ENCODE data around the gene EDEM3. TPM values are rescaled to one million over a fixed set of nuclear protein-coding genes. Genes with fewer than 3 reads are reported as not detected.

EDEM3 gene
- polyA plus RNA-seq, 1 donor (not counting 4 experiments of a cell fraction or from before 2014, with no cell fraction given) = 23.6 TPM

DNA sequence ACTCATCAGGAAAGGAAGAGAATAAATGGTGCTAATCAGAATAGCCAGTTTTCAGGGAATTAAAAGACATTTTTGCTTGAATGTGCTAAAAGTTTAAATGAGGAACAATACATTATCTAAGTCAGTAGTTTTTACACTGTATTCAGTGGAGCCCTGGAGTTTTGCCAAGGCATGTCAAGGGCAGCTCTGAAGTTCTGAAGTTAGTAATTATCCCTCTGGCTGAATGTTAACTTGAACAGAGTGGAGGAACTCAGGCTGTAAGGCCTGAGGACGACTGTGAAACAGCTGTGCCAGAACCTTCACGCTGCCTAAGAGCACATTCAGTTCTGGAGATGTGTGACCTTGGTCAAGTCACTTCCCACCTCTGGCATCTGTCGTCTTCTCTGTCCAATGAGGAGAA is 68.1 kb downstream of the EDEM3 start:
- FAIRE-seq = no peak

GRCh38 chr1:184685116-184685515 is 69.5 kb downstream of the EDEM3 start:
- FAIRE-seq (no peak), DNase-seq (ENCODE audit: low read depth, low spot score) (no peak)
- no peak for TF ChIP-seq EZH2 (IDR thresholded peaks at IDR 0.05; ENCODE audit: low read length)
- TF ChIP-seq, protein P1, sequence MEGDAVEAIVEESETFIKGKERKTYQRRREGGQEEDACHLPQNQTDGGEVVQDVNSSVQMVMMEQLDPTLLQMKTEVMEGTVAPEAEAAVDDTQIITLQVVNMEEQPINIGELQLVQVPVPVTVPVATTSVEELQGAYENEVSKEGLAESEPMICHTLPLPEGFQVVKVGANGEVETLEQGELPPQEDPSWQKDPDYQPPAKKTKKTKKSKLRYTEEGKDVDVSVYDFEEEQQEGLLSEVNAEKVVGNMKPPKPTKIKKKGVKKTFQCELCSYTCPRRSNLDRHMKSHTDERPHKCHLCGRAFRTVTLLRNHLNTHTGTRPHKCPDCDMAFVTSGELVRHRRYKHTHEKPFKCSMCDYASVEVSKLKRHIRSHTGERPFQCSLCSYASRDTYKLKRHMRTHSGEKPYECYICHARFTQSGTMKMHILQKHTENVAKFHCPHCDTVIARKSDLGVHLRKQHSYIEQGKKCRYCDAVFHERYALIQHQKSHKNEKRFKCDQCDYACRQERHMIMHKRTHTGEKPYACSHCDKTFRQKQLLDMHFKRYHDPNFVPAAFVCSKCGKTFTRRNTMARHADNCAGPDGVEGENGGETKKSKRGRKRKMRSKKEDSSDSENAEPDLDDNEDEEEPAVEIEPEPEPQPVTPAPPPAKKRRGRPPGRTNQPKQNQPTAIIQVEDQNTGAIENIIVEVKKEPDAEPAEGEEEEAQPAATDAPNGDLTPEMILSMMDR (optimal IDR thresholded peaks at IDR 0.05 in 1 of 3, IDR thresholded peaks at IDR 0.05 in 1 of 3, conservative IDR thresholded peaks at IDR 0.05 in 1 of 3; ENCODE audit: extremely low read depth in 1 of 3, insufficient read depth in 2 of 3, low read length in 3 of 3) = no peak
- no peak overlapping the region for H3K4me3 ChIP-seq (ENCODE audit: control insufficient read depth in 2 of 3, extremely low read depth in 1 of 3, insufficient read depth in 2 of 3, low read depth in 1 of 3, low read length in 3 of 3)
- H3K27ac ChIP-seq (ENCODE audit: control insufficient read depth, insufficient read depth, low read length) = no peak overlapping the region
- H2AFZ ChIP-seq (ENCODE audit: control insufficient read depth, low read length) = no peak overlapping the region
- H3K79me2 ChIP-seq (ENCODE audit: control insufficient read depth, insufficient read depth, low read length) = no peaks in the 10 kb centered on the region
- H3K27me3 ChIP-seq (ENCODE audit: control insufficient read depth, extremely low read depth, insufficient read depth, low read length) = no peaks in the 10 kb centered on the region
- no peaks in the 10 kb centered on the region for H4K20me1 ChIP-seq (ENCODE audit: control insufficient read depth, extremely low read depth, insufficient read depth, low read length)
- no peak overlapping the region for H3K4me2 ChIP-seq (ENCODE audit: control insufficient read depth, extremely low read depth, insufficient read depth, low read depth, low read length)
- H3K9me3 ChIP-seq (ENCODE audit: control insufficient read depth, low read depth, low read length) = no peaks in the 10 kb centered on the region
- no peaks in the 10 kb centered on the region for H3K9me1 ChIP-seq (ENCODE audit: control insufficient read depth, extremely low read depth, insufficient read depth, low read length)
- dilution Hi-C loops (cut with MboI; ENCODE audit: extremely low pct_ligation_motif_present, low sequenced_read_pairs) = no loop called here
- no peaks in the 10 kb centered on the region for H3K4me1 ChIP-seq (ENCODE audit: control insufficient read depth, extremely low read depth, insufficient read depth, low read length)
- H3K9ac ChIP-seq (ENCODE audit: control insufficient read depth, extremely low read depth, insufficient read depth, low read length) = no peak overlapping the region
- no peaks in the 10 kb centered on the region for H3K36me3 ChIP-seq (ENCODE audit: control insufficient read depth in 2 of 2, extremely low read depth in 1 of 2, insufficient read depth in 2 of 2, low read length in 2 of 2)

More for the DNA sequence above, 68.1 kb downstream of the EDEM3 start:
- no peaks in the 10 kb centered on the region for H3K79me2 ChIP-seq (ENCODE audit: control insufficient read depth, insufficient read depth, low read length)
- H3K4me1 ChIP-seq (ENCODE audit: control insufficient read depth, extremely low read depth, insufficient read depth, low read length) = no peaks in the 10 kb centered on the region
- no peaks in the 10 kb centered on the region for H3K27me3 ChIP-seq (ENCODE audit: control insufficient read depth, extremely low read depth, insufficient read depth, low read length)
- H4K20me1 ChIP-seq (ENCODE audit: control insufficient read depth, extremely low read depth, insufficient read depth, low read length) = no peaks in the 10 kb centered on the region
- H3K36me3 ChIP-seq (ENCODE audit: control insufficient read depth in 2 of 2, extremely low read depth in 1 of 2, insufficient read depth in 2 of 2, low read length in 2 of 2) = no peaks in the 10 kb centered on the region
- H3K9ac ChIP-seq (ENCODE audit: control insufficient read depth, extremely low read depth, insufficient read depth, low read length) = no peak overlapping the region
- H3K27ac ChIP-seq (ENCODE audit: control insufficient read depth, insufficient read depth, low read length) = no peak overlapping the region
- no peak overlapping the region for H3K4me2 ChIP-seq (ENCODE audit: control insufficient read depth, extremely low read depth, insufficient read depth, low read depth, low read length)
- H3K9me3 ChIP-seq (ENCODE audit: control insufficient read depth, low read depth, low read length) = no peaks in the 10 kb centered on the region
- no peak overlapping the region for H3K4me3 ChIP-seq (ENCODE audit: control insufficient read depth in 2 of 3, extremely low read depth in 1 of 3, insufficient read depth in 2 of 3, low read depth in 1 of 3, low read length in 3 of 3)
- dilution Hi-C loops (cut with MboI; ENCODE audit: extremely low pct_ligation_motif_present, low sequenced_read_pairs) = no loop called here
- no peaks in the 10 kb centered on the region for H3K9me1 ChIP-seq (ENCODE audit: control insufficient read depth, extremely low read depth, insufficient read depth, low read length)
- no peak for DNase-seq (ENCODE audit: low read depth, low spot score)
- TF ChIP-seq EZH2 (IDR thresholded peaks at IDR 0.05; ENCODE audit: low read length) = no peak
- TF ChIP-seq, protein P1 (optimal IDR thresholded peaks at IDR 0.05 in 1 of 3, IDR thresholded peaks at IDR 0.05 in 1 of 3, conservative IDR thresholded peaks at IDR 0.05 in 1 of 3; ENCODE audit: extremely low read depth in 1 of 3, insufficient read depth in 2 of 3, low read length in 3 of 3) = no peak
- no peak overlapping the region for H2AFZ ChIP-seq (ENCODE audit: control insufficient read depth, low read length)

All from keratinocyte (primary cell).